Kidney (tissue), 14 donors: ENCODE data around the gene FYB1. TPM values are rescaled to one million over a fixed set of nuclear protein-coding genes. Genes with fewer than 3 reads are reported as not detected.
A peak's percentile ranks its signal among the peaks of the same experiment; 100 is the strongest.

Experiments
- DNase-seq, 5 donors: peaks; one replicate each; pipeline ENCODE4 v3.0.0-alpha.2; 2013 to 2020
- FAIRE-seq: peaks from 2 replicates; lab custom pipeline; 2012; peaks lifted over from hg19 to GRCh38; lab: Jason Lieb, UNC
- H3K27ac ChIP-seq, 2 donors: one replicate each; pipeline ENCODE4 v1.7.0; 2013; ENCODE audit warnings: low read depth in 2 of 2, low read length in 2 of 2, inconsistent platforms in 1 of 2
- H3K27me3 ChIP-seq: one replicate; pipeline ENCODE4 v1.7.1; 2013; ENCODE audit warnings: low read length, inconsistent platforms; ENCODE audit not compliant: control insufficient read depth, insufficient read depth
- H3K36me3 ChIP-seq, 3 donors: one replicate each; pipeline versions ENCODE4 v1.7.0 to v1.7.1; 2013; ENCODE audit warnings: low read length in 3 of 3, control low read depth in 1 of 3, inconsistent platforms in 1 of 3; ENCODE audit not compliant: insufficient read depth in 3 of 3, control insufficient read depth in 2 of 3
- H3K4me1 ChIP-seq, 3 donors: one replicate each; pipeline versions ENCODE4 v1.7.0 to v1.7.1; 2013; ENCODE audit warnings: low read length in 3 of 3, inconsistent platforms in 1 of 3, low read depth in 1 of 3; ENCODE audit not compliant: control insufficient read depth in 2 of 3, insufficient read depth in 2 of 3
- H3K4me3 ChIP-seq, 3 donors: one replicate each; pipeline versions ENCODE4 v1.7.0 to v1.8.1; 2013; ENCODE audit warnings: low read length in 3 of 3, control low read depth in 1 of 3, inconsistent platforms in 1 of 3
- H3K9ac ChIP-seq, 3 donors: one replicate each; pipeline versions ENCODE4 v1.7.0 to v1.7.1; 2013; ENCODE audit warnings: low read length in 3 of 3, control low read depth in 1 of 3, inconsistent platforms in 1 of 3
- H3K9me3 ChIP-seq, 3 donors: one replicate each; pipeline versions ENCODE4 v1.7.0 to v1.7.1; 2013; ENCODE audit warnings: low read length in 3 of 3, control low read depth in 1 of 3, inconsistent platforms in 1 of 3; ENCODE audit not compliant: control insufficient read depth in 2 of 3, insufficient read depth in 1 of 3
- CTCF ChIP-seq: IDR thresholded peaks from 3 replicates; pipeline ENCODE4 v1.5.1; 2012; ENCODE audit warnings: mild to moderate bottlenecking, moderate library complexity, borderline replicate concordance; ENCODE audit not compliant: insufficient read depth; ENCODE audit errors: extremely low read depth
- intact Hi-C: fragments of 100-400 bp; cut with DNase I; formaldehyde crosslinking; loops from one replicate; pipeline ENCODE4 v1.11.1; 2022
- polyA plus RNA-seq: library from polyadenylated mRNA; stranded (reverse); fragments of 350-450 nt; fragmentation: Illumina TruSeq; extraction: RNeasy Lipid Tissue Mini Kit (QIAGEN cat#74804); gene quantifications from one replicate; pipeline ENCODE4 v1.2.3, GENCODE V29; 2014; ENCODE audit warnings: low read depth, low replicate concordance; ENCODE audit not compliant: insufficient read depth
- total RNA-seq: library from RNA; stranded (reverse); fragmentation: NEBNext Ultra II Directional; extraction: Animal tissue kit (Norgen Biotek cat#: 25700); gene quantifications from one replicate; pipeline ENCODE4 v1.2.1, GENCODE V29; 2021
- donor health status: control.
- donor health status: control.
- donor health status: control.
- donor health status: control.
- donor health status: control.
- donor health status: DM: yes; HTN: yes; CAD: no.
- donor health status: Normal renal cell carcinoma (clear cell type).

Gene FYB1
- total and polyA plus RNA-seq, 2 donors from 2014 or later, result 2.3 to 53.7 TPM

DNA sequence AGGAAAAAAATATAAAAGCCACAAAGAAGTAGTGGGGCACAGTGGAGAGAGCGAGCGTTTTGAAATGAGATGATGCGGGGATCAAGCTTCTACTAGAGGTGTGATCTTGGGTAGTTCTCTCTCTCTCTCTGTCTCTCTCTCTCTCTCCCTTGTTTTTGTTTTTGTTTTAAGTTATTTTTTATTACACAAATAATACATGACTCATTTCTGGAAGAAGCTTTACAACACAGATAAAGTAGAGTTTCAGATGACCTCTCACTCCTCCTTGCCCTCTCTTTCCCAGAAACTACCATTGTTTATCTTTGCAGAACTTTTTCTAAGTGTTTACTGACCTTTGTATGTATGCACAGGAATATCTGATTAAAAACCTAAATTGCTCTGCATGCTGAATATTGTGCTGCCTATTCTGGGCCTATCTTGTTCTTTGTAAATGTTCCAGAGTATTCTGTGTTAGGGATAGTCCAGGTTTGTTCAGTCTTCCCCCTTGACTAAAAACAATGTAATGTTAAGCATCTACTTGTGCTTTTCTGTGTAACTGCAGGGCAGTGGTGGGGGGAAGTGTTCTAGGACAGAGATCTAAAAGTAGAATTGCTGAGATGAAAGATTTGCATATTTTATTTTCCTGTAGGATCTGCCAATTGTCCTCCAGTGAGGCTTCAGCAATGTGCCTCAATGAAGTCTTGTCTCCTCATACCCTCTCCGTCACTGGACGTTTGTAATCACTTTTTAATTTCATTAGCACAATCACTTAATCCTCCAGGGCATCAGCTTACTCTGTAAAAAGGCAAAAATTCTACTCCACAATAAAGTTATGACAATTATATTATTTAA is 52.0 kb downstream of the FYB1 start:
- no peaks in the 10 kb centered on the region for H3K36me3 ChIP-seq
- intact Hi-C loops, result no loop called here
- DNase-seq (no peak), FAIRE-seq (no peak)
- no peak overlapping the region for H3K9ac ChIP-seq
- H3K27me3 ChIP-seq, result no peaks in the 10 kb centered on the region
- H3K27ac ChIP-seq, result no peak overlapping the region
- H3K4me3 ChIP-seq, result no peak overlapping the region
- no peaks in the 10 kb centered on the region for H3K9me3 ChIP-seq
- no peaks in the 10 kb centered on the region for H3K4me1 ChIP-seq
- TF ChIP-seq CTCF, result no peak

- no peak overlapping the region for H3K4me3 ChIP-seq
- FAIRE-seq, result no peak
These were observed 54.6 kb downstream of the FYB1 start for GRCh38 chr5:39164529-39165402.

DNA sequence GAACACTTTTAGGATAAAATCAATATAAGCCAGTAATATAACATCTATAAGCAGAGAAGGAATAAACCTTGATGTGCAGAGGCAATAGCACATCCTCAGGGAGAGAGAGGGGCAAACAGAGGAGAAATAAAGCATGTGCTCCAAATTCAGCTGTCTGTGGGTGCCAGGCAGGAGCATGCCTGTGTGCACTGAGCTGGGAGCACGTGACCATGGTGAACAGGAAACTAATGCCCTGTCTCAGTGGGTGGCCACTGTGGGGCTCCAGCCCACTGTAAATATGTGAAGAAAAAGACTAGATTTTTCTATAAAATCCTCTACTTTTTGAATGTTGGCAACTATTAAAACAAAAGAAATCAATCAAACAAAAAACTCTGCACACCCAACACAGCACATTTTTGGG is 55.3 kb downstream of the FYB1 start:
- intact Hi-C loops, result no loop called here
- Histone ChIP-seq H3K9me3 (no peaks in the 10 kb centered on the region), H3K27ac (no peak overlapping the region), H3K9ac (no peak overlapping the region), H3K4me3 (no peak overlapping the region), H3K27me3 (no peaks in the 10 kb centered on the region), H3K36me3 (no peaks in the 10 kb centered on the region), H3K4me1 (no peaks in the 10 kb centered on the region)
- no peak for FAIRE-seq
- DNase-seq, result peak in 2 of 5 donors; percentile 11 to 12
- TF ChIP-seq CTCF, result no peak

More at GRCh38 chr5:39164529-39165402, 54.6 kb downstream of the FYB1 start:
- Histone ChIP-seq H3K27me3 (no peaks in the 10 kb centered on the region), H3K36me3 (no peaks in the 10 kb centered on the region), H3K9ac (no peak overlapping the region), H3K4me1 (no peaks in the 10 kb centered on the region), H3K27ac (no peak overlapping the region), H3K9me3 (no peaks in the 10 kb centered on the region)
- TF ChIP-seq CTCF, result no peak
- intact Hi-C loops, result no loop called here
- DNase-seq, result no peak
